ENCODE measurements around the gene SYCE1L. TPM values are rescaled to one million over a fixed set of nuclear protein-coding genes. Genes with fewer than 3 reads are reported as not detected.

The SYCE1L gene
- total RNA-seq, 1 experiment from 2014 or later: 9.9 TPM

GRCh38 chr16:77170805-77171204 lies 28.4 kb upstream of the SYCE1L start:
- Histone ChIP-seq H3K56ac (ENCODE audit: insufficient read length, low read depth, low read length) (no peak overlapping the region), H3K79me2 (ENCODE audit: insufficient read depth, low read length) (no peaks in the 10 kb centered on the region), H3K23me2 (ENCODE audit: insufficient read length, low read depth, low read length, poor library complexity, severe bottlenecking) (no peaks in the 10 kb centered on the region), H4K20me1 (ENCODE audit: control insufficient read depth, insufficient read depth, insufficient read length) (no peaks in the 10 kb centered on the region), H2AK5ac (ENCODE audit: insufficient read length, low read length) (no peak overlapping the region), H3K18ac (ENCODE audit: insufficient read length, low read depth, low read length) (no peak overlapping the region), H2AFZ (ENCODE audit: low read length) (peak overlapping the region; percentile 59), H3K4me2 (ENCODE audit: insufficient read depth, insufficient read length, low read length) (no peak overlapping the region), H3K9me3 (ENCODE audit: control insufficient read depth, low read depth, low read length) (no peaks in the 10 kb centered on the region), H3T11ph (ENCODE audit: low read length) (no peak overlapping the region), H2BK15ac (ENCODE audit: low read depth, low read length) (no peak overlapping the region), H3K27me3 (ENCODE audit: insufficient read depth, low read length) (no peaks in the 10 kb centered on the region), H2BK120ac (ENCODE audit: low read depth, low read length, poor library complexity, severe bottlenecking) (no peak overlapping the region), H4K91ac (ENCODE audit: insufficient read length, low read depth, low read length) (no peak overlapping the region), H3K79me1 (ENCODE audit: insufficient read depth, low read depth, low read length, poor library complexity, severe bottlenecking) (no peaks in the 10 kb centered on the region), H4K5ac (ENCODE audit: insufficient read length, low read depth, low read length) (no peak overlapping the region), H3K4ac (ENCODE audit: low read depth, low read length) (no peak overlapping the region), H2BK20ac (ENCODE audit: low read depth, low read length, poor library complexity, severe bottlenecking) (no peak overlapping the region), H4K8ac (replicated peaks; ENCODE audit: insufficient read length, low read depth, low read length) (no peak overlapping the region), H3K27ac (ENCODE audit: insufficient read length, low read depth, low read length) (no peak overlapping the region), H3K4me1 (ENCODE audit: insufficient read depth, low read length) (no peaks in the 10 kb centered on the region), H3K9ac (ENCODE audit: extremely low read depth, insufficient read length, low read length) (no peak overlapping the region), H2BK12ac (ENCODE audit: insufficient read length, low read depth, low read length) (no peak overlapping the region), H3K14ac (ENCODE audit: insufficient read depth, low read length) (no peak overlapping the region), H3K23ac (ENCODE audit: insufficient read length, low read depth, low read length) (no peak overlapping the region), H2BK5ac (ENCODE audit: insufficient read length, low read length) (no peak overlapping the region)
- DNase-seq: no peak
- no peaks in the 10 kb centered on the region; the same call in 1 of the 2 replicates for H3K27me3 Mint-ChIP-seq (ENCODE audit: low read depth)
- no peaks in the 10 kb centered on the region for H3K9me3 Mint-ChIP-seq
- no peak overlapping the region for H3K27ac Mint-ChIP-seq
- no peaks in the 10 kb centered on the region for H3K36me3 Mint-ChIP-seq (ENCODE audit: insufficient read depth in 1 of 3, low read depth in 3 of 3)
- no CpG with 5 or more reads among the region's 4 CpGs for WGBS (ENCODE audit: extremely low coverage, insufficient read length, low lambda C conversion rate)
- H3K4me1 Mint-ChIP-seq: no peaks in the 10 kb centered on the region
- H3K4me3 Mint-ChIP-seq: no peak overlapping the region
- TF ChIP-seq CTCF (conservative IDR thresholded peaks at IDR 0.05): no peak

Data from H9 (cell line).